Ectodermal cell (in vitro differentiated cells): ENCODE measurements around the gene DNASE1.

Experiments
- H3K27ac ChIP-seq: 2 replicates; pipeline ENCODE4 v1.7.0; 2013; ENCODE audit warnings: mild to moderate bottlenecking, low read depth, low read length; ENCODE audit not compliant: insufficient read depth, poor library complexity, severe bottlenecking
- H3K27me3 ChIP-seq: 2 replicates; pipeline ENCODE4 v1.7.0; 2013; ENCODE audit warnings: mild to moderate bottlenecking, low read length; ENCODE audit not compliant: insufficient read depth, control insufficient read depth, poor library complexity, severe bottlenecking
- H3K36me3 ChIP-seq: one replicate; pipeline ENCODE4 v1.7.0; 2013; ENCODE audit warnings: low read length; ENCODE audit not compliant: control insufficient read depth, insufficient read depth
- H3K4me1 ChIP-seq: one replicate; pipeline ENCODE4 v1.7.0; 2013; ENCODE audit warnings: low read length; ENCODE audit not compliant: control insufficient read depth, insufficient read depth
- H3K4me3 ChIP-seq: 2 replicates; pipeline ENCODE4 v1.7.0; 2013; ENCODE audit warnings: low read depth, low read length, control low read depth; ENCODE audit not compliant: insufficient read depth
- H3K9me3 ChIP-seq: 2 replicates; pipeline ENCODE4 v1.7.0; 2013; ENCODE audit warnings: mild to moderate bottlenecking, low read length, moderate library complexity; ENCODE audit not compliant: control insufficient read depth
- WGBS, 2 experiments: methylation state at CpG; one replicate each; pipeline ENCODE4 v1.1.7; 2013; ENCODE audit warnings: missing lambda C conversion rate in 2 of 2; 5-methylcytosine and 5-hydroxymethylcytosine counted together

The DNASE1 gene

GRCh38 chr16:3675601-3676130 is 21.2 kb downstream of the DNASE1 start:
- Histone ChIP-seq H3K9me3 (no peaks in the 10 kb centered on the region), H3K27ac (no peak overlapping the region), H3K4me3 (no peak overlapping the region), H3K36me3 (peaks cover 34% of the 10 kb centered on the region), H3K4me1 (no peaks in the 10 kb centered on the region), H3K27me3 (no peaks in the 10 kb centered on the region)
- 92 to 93% methylated on average over 24 of the region's 24 CpGs for WGBS, 2 experiments

GRCh38 chr16:3677994-3678393 is 23.5 kb downstream of the DNASE1 start:
- peaks cover 38% of the 10 kb centered on the region for H3K36me3 ChIP-seq
- H3K27me3 ChIP-seq: no peaks in the 10 kb centered on the region
- H3K9me3 ChIP-seq: no peaks in the 10 kb centered on the region
- H3K4me1 ChIP-seq: no peaks in the 10 kb centered on the region
- no peak overlapping the region for H3K27ac ChIP-seq
- H3K4me3 ChIP-seq: no peak overlapping the region
- WGBS, 2 experiments: 93 to 95% methylated on average over 11 of the region's 11 CpGs

DNA sequence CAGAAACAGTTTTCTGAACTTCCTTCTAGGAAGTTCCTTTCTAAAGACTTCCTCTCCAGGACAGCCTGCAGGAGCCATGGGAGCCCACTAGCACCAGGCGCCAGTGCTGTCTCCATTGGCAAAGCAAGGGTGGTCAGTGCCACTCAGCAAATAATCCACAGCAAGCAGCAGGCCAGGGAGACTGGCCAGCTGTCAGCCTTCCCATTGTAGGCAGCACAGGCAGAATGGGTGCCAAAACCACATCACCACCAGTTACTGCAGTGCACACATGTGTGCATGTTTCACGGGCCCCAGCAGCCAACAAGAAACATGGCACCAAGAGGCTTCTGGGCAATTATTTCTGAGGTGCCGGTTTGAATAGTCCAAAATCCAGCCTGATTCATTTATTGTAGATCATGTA is 26.7 kb downstream of the DNASE1 start:
- Histone ChIP-seq H3K4me1 (no peaks in the 10 kb centered on the region), H3K36me3 (peaks cover 32% of the 10 kb centered on the region), H3K27ac (no peak overlapping the region), H3K27me3 (no peaks in the 10 kb centered on the region), H3K9me3 (no peaks in the 10 kb centered on the region), H3K4me3 (no peak overlapping the region)
- 93 to 96% methylated on average over 2 to 3 of the region's 3 CpGs for WGBS, 2 experiments

GRCh38 chr16:3687021-3687420 is 32.5 kb downstream of the DNASE1 start:
- Histone ChIP-seq H3K36me3 (peaks cover 29% of the 10 kb centered on the region), H3K4me3 (no peak overlapping the region), H3K27ac (no peak overlapping the region), H3K9me3 (no peaks in the 10 kb centered on the region), H3K4me1 (no peaks in the 10 kb centered on the region), H3K27me3 (no peaks in the 10 kb centered on the region)
- WGBS, 2 experiments: 90 to 95% methylated on average over 7 of the region's 7 CpGs

GRCh38 chr16:3687792-3688191 is 33.3 kb downstream of the DNASE1 start:
- Histone ChIP-seq H3K4me3 (no peak overlapping the region), H3K4me1 (no peaks in the 10 kb centered on the region), H3K27ac (no peak overlapping the region), H3K27me3 (no peaks in the 10 kb centered on the region), H3K36me3 (peaks cover 29% of the 10 kb centered on the region), H3K9me3 (no peaks in the 10 kb centered on the region)
- WGBS, 2 experiments: 94% methylated on average over 9 of the region's 9 CpGs

- peaks cover 29% of the 10 kb centered on the region for H3K36me3 ChIP-seq
- H3K27ac ChIP-seq: no peak overlapping the region
- H3K4me3 ChIP-seq: no peak overlapping the region
- no peaks in the 10 kb centered on the region for H3K4me1 ChIP-seq
- no peaks in the 10 kb centered on the region for H3K9me3 ChIP-seq
- H3K27me3 ChIP-seq: no peaks in the 10 kb centered on the region
- WGBS, 2 experiments: 96% methylated on average over 7 of the region's 7 CpGs
These were observed 35.2 kb downstream of the DNASE1 start for GRCh38 chr16:3689731-3690130.

- Histone ChIP-seq H3K4me3 (no peak overlapping the region), H3K9me3 (no peaks in the 10 kb centered on the region), H3K27me3 (no peaks in the 10 kb centered on the region), H3K36me3 (peaks cover 22% of the 10 kb centered on the region), H3K27ac (no peak overlapping the region), H3K4me1 (no peaks in the 10 kb centered on the region)
- WGBS, 2 experiments: 67 to 68% methylated on average over 18 of the region's 18 CpGs
These were observed 36.0 kb downstream of the DNASE1 start for GRCh38 chr16:3690470-3690928.

- H3K4me3 ChIP-seq: no peak overlapping the region
- WGBS, 2 experiments: 91% methylated on average over 18 to 19 of the region's 19 CpGs
These were observed 36.7 kb downstream of the DNASE1 start for GRCh38 chr16:3690980-3691720.

DNA sequence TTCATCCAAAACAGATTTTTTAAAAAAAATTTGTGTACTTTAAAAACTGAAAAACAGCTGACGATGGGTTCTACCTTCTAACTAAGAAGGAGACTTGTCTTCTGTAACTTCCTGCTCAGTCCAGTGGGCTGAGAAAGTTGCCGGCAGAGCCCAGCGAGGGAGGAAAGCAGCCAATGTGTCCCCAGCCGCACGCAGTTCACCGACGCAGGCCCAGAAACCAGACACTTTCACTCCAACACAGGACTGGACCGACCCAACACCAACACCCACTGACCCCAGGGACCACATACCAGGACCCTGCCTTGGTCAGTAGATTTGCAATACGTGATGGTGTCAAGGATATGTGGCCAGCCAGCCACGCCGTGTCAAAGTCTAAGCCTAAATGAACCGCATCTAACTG is 37.3 kb downstream of the DNASE1 start:
- no peaks in the 10 kb centered on the region for H3K27me3 ChIP-seq
- peaks cover 14% of the 10 kb centered on the region for H3K36me3 ChIP-seq
- no peaks in the 10 kb centered on the region for H3K9me3 ChIP-seq
- H3K4me3 ChIP-seq: no peak overlapping the region
- H3K27ac ChIP-seq: no peak overlapping the region
- WGBS, 2 experiments: 95% methylated on average over 12 of the region's 12 CpGs
- H3K4me1 ChIP-seq: no peaks in the 10 kb centered on the region

More at GRCh38 chr16:3690980-3691720, 36.7 kb downstream of the DNASE1 start:
- H3K4me1 ChIP-seq: no peaks in the 10 kb centered on the region
- H3K27ac ChIP-seq: no peak overlapping the region
- peaks cover 19% of the 10 kb centered on the region for H3K36me3 ChIP-seq
- no peaks in the 10 kb centered on the region for H3K27me3 ChIP-seq
- no peaks in the 10 kb centered on the region for H3K9me3 ChIP-seq

- Histone ChIP-seq H3K27ac (no peak overlapping the region), H3K4me3 (no peak overlapping the region), H3K27me3 (no peaks in the 10 kb centered on the region), H3K9me3 (no peaks in the 10 kb centered on the region), H3K4me1 (no peaks in the 10 kb centered on the region), H3K36me3 (no peaks in the 10 kb centered on the region)
- 89 to 91% methylated on average over 9 of the region's 9 CpGs for WGBS, 2 experiments
These were observed 39.6 kb downstream of the DNASE1 start for GRCh38 chr16:3694051-3694450.
